ENCODE results near the gene STEAP1B. TPM values are rescaled to one million over a fixed set of nuclear protein-coding genes. Genes with fewer than 3 reads are reported as not detected.

STEAP1B gene
- total RNA-seq, 4 donors from 2014 or later: 1.3 to 4.4 (median 2.0) TPM; not detected in 1

DNA sequence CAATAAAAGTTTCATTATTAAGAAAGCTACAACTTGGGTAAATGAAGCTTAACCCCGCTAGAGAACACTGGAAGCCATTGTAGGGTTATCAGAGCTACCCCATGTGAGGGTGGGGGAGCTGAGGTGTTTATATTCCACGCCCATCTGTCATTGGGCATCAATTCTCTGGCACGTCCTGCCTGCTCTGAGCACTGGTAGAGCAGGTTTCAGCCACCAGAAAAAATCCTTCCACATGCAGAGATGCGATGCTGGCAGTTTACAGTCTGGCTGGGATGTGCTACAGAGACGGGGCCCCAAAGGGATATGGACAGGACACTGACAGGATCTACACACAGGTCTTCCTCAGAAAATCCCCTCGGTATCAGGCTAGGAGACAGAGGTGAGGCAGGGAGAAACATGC is 127.1 kb downstream of the STEAP1B start:
- TF ChIP-seq, protein P1, sequence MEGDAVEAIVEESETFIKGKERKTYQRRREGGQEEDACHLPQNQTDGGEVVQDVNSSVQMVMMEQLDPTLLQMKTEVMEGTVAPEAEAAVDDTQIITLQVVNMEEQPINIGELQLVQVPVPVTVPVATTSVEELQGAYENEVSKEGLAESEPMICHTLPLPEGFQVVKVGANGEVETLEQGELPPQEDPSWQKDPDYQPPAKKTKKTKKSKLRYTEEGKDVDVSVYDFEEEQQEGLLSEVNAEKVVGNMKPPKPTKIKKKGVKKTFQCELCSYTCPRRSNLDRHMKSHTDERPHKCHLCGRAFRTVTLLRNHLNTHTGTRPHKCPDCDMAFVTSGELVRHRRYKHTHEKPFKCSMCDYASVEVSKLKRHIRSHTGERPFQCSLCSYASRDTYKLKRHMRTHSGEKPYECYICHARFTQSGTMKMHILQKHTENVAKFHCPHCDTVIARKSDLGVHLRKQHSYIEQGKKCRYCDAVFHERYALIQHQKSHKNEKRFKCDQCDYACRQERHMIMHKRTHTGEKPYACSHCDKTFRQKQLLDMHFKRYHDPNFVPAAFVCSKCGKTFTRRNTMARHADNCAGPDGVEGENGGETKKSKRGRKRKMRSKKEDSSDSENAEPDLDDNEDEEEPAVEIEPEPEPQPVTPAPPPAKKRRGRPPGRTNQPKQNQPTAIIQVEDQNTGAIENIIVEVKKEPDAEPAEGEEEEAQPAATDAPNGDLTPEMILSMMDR (IDR thresholded peaks at IDR 0.05): no peak
- ATAC-seq (ENCODE audit: low FRiP score) (no peak), DNase-seq (ENCODE audit: low spot score) (no peak)

DNA sequence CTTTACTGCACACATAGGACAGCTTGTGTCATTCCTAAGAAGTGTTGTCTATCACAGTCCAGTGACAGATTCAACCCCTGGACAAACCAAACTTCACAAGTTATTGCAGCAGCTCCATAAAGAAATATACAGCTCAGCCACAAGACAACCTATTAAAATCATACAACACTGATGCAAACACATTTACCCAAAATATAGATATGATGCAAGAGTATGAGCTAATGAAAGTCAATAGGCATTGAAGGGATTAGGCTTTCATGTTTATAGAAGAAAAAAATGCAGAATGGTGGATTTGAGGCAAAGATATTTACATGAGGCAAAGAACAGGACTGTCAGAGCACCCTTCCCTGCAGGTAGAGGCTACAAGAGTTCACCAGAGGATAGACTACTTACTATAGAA is 128.1 kb downstream of the STEAP1B start:
- TF ChIP-seq, protein P1 (IDR thresholded peaks at IDR 0.05): no peak
- DNase-seq (ENCODE audit: low spot score) (no peak), ATAC-seq (ENCODE audit: low FRiP score) (no peak)

Other genes starting within 250 kb of the STEAP1B start
- gene RAPGEF5, start 143.0 kb downstream of the STEAP1B start, total RNA-seq: 100 to 1,000 TPM in 1 of 4 donors, 10 to 100 TPM in 3; 34.7 to 163 (median 73.0) TPM
- gene IL6, start 227.0 kb upstream of the STEAP1B start, total RNA-seq: 100 to 1,000 TPM in 2 of 4 donors, 10 to 100 TPM in 2; 17.7 to 381 (median 111) TPM